ENCODE measurements around the gene IWS1.

DNA sequence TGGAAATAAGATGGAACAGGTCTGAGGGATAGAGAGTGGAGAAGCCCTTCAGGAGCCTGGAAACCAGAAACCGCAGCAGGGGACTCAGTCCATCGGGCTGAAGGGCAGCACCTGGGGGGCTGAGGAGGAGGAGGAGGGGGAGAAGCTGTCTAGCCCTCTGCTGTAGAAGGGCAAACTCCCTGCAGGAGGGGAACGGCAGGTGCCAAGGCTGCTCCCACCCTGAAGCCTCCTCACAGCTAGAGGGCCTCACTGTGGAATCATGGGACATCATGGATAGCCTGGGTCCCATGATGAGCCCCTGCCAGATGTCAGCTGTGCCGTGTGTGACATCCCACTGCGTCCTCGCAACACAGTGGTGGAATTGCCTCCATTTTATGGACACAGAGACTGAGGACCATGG is 9.6 kb upstream of the IWS1 start:
- TF ChIP-seq CTCF (conservative IDR thresholded peaks at IDR 0.05 in 1 of 2, IDR thresholded peaks at IDR 0.05 in 1 of 2; ENCODE audit: extremely low read depth in 1 of 2, insufficient read depth in 1 of 2, low read depth in 1 of 2, low read length in 2 of 2) (no peak), EZH2 (IDR thresholded peaks at IDR 0.05; ENCODE audit: borderline replicate concordance, low read length) (no peak)
